Measurements from ENCODE around the gene NT5C3A.

GRCh38 chr7:33062023-33062781, at the start of gene NT5C3A:
- TF ChIP-seq POLR2A (IDR thresholded peaks at IDR 0.05) (no peak), CTCF (IDR thresholded peaks at IDR 0.05) (no peak)

Data from testis (tissue), 2 donors.